ENCODE data around the gene C14orf93. TPM values are rescaled to one million over a fixed set of nuclear protein-coding genes. Genes with fewer than 3 reads are reported as not detected.

C14orf93 gene
- total and polyA plus RNA-seq, 2 donors (not counting 1 experiment from before 2014, with no cell fraction given) = 4.8 to 13.0 TPM

DNA sequence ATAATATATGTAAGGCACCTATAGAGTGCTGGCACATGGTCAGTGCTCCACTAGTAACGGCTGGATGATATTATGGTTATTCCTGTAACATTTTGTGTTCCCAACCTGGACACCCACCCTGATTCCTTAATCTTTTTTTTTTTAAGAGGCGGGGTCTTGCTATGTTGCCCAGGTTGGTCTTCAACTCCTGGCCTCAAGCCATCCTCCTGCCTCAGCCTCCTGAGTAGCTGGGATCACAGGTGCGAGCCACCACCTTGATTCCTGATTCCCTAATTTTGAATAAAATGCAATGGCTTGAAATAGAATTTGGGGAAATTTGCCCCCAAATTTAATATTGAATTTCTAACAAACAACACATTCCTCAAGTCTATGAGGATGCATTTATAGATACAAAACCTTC, 7.4 kb downstream of the C14orf93 start:
- no peak overlapping the region for H2AFZ ChIP-seq (ENCODE audit: low read length)
- H3K36me3 ChIP-seq (ENCODE audit: control insufficient read depth, insufficient read depth, low read length) = no peaks in the 10 kb centered on the region
- H4K20me1 ChIP-seq (ENCODE audit: control insufficient read depth, extremely low read depth, insufficient read depth, low read length) = no peaks in the 10 kb centered on the region
- no peak overlapping the region for H3K27ac ChIP-seq (ENCODE audit: insufficient read depth, low read length)
- H3K4me1 ChIP-seq (ENCODE audit: control insufficient read depth, extremely low read depth, insufficient read depth, low read length) = peaks cover 5% of the 10 kb centered on the region
- DNase-seq (ENCODE audit: low read depth in 2 of 2) = no peak
- no peak overlapping the region for H3K4me3 ChIP-seq (replicated peaks in 1 of 4; ENCODE audit: control extremely low read depth in 1 of 4, insufficient read depth in 1 of 4, low read depth in 3 of 4, low read length in 4 of 4)
- TF ChIP-seq EZH2 (IDR thresholded peaks at IDR 0.05; ENCODE audit: low read length, missing control alignments) = no peak
- TF ChIP-seq, protein P1, sequence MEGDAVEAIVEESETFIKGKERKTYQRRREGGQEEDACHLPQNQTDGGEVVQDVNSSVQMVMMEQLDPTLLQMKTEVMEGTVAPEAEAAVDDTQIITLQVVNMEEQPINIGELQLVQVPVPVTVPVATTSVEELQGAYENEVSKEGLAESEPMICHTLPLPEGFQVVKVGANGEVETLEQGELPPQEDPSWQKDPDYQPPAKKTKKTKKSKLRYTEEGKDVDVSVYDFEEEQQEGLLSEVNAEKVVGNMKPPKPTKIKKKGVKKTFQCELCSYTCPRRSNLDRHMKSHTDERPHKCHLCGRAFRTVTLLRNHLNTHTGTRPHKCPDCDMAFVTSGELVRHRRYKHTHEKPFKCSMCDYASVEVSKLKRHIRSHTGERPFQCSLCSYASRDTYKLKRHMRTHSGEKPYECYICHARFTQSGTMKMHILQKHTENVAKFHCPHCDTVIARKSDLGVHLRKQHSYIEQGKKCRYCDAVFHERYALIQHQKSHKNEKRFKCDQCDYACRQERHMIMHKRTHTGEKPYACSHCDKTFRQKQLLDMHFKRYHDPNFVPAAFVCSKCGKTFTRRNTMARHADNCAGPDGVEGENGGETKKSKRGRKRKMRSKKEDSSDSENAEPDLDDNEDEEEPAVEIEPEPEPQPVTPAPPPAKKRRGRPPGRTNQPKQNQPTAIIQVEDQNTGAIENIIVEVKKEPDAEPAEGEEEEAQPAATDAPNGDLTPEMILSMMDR (conservative IDR thresholded peaks at IDR 0.05 in 1 of 2, IDR thresholded peaks at IDR 0.05 in 1 of 2; ENCODE audit: low read depth in 1 of 2, low read length in 2 of 2) = no peak
- no peak overlapping the region for H3K9ac ChIP-seq (ENCODE audit: insufficient read depth, low read length)
- H3K27me3 ChIP-seq (ENCODE audit: control insufficient read depth, insufficient read depth, low read length) = no peaks in the 10 kb centered on the region
- no peak overlapping the region for H3K4me2 ChIP-seq (ENCODE audit: extremely low read depth, insufficient read depth, low read length)
- no peaks in the 10 kb centered on the region for H3K79me2 ChIP-seq (ENCODE audit: control insufficient read depth, insufficient read depth, low read length)
- no peaks in the 10 kb centered on the region for H3K9me3 ChIP-seq (ENCODE audit: control insufficient read depth, insufficient read depth, low read depth, low read length)

DNA sequence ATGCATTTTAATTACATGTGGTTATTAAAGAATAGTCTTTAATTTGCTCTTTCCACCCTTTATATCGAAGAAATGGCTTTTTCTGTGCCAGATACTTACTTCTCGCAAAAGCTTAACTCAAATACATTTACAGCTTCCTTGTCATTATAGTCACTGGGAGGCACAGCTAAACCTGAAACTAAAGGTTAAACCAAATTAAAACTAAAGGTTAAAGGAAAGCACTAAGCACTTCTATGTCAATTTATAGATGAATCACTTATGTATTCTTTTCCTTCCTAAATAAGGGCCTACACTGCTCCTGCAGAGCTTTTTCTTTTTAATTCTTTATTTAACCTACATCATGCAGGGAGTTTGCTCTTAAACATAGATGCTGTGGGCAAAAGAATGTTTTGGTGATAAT, 9.1 kb downstream of the C14orf93 start:
- Histone ChIP-seq H3K4me3 (replicated peaks in 1 of 4; ENCODE audit: control extremely low read depth in 1 of 4, insufficient read depth in 1 of 4, low read depth in 3 of 4, low read length in 4 of 4) (no peak overlapping the region), H3K79me2 (ENCODE audit: control insufficient read depth, insufficient read depth, low read length) (no peaks in the 10 kb centered on the region), H4K20me1 (ENCODE audit: control insufficient read depth, extremely low read depth, insufficient read depth, low read length) (no peaks in the 10 kb centered on the region), H3K36me3 (ENCODE audit: control insufficient read depth, insufficient read depth, low read length) (no peaks in the 10 kb centered on the region), H3K27ac (ENCODE audit: insufficient read depth, low read length) (no peak overlapping the region), H2AFZ (ENCODE audit: low read length) (no peak overlapping the region), H3K9ac (ENCODE audit: insufficient read depth, low read length) (no peak overlapping the region), H3K27me3 (ENCODE audit: control insufficient read depth, insufficient read depth, low read length) (no peaks in the 10 kb centered on the region), H3K4me1 (ENCODE audit: control insufficient read depth, extremely low read depth, insufficient read depth, low read length) (no peaks in the 10 kb centered on the region), H3K4me2 (ENCODE audit: extremely low read depth, insufficient read depth, low read length) (no peak overlapping the region), H3K9me3 (ENCODE audit: control insufficient read depth, insufficient read depth, low read depth, low read length) (no peaks in the 10 kb centered on the region)
- TF ChIP-seq EZH2 (IDR thresholded peaks at IDR 0.05; ENCODE audit: low read length, missing control alignments) = no peak
- TF ChIP-seq, protein P1 (conservative IDR thresholded peaks at IDR 0.05 in 1 of 2, IDR thresholded peaks at IDR 0.05 in 1 of 2; ENCODE audit: low read depth in 1 of 2, low read length in 2 of 2) = no peak
- DNase-seq (ENCODE audit: low read depth in 2 of 2) = no peak

DNA sequence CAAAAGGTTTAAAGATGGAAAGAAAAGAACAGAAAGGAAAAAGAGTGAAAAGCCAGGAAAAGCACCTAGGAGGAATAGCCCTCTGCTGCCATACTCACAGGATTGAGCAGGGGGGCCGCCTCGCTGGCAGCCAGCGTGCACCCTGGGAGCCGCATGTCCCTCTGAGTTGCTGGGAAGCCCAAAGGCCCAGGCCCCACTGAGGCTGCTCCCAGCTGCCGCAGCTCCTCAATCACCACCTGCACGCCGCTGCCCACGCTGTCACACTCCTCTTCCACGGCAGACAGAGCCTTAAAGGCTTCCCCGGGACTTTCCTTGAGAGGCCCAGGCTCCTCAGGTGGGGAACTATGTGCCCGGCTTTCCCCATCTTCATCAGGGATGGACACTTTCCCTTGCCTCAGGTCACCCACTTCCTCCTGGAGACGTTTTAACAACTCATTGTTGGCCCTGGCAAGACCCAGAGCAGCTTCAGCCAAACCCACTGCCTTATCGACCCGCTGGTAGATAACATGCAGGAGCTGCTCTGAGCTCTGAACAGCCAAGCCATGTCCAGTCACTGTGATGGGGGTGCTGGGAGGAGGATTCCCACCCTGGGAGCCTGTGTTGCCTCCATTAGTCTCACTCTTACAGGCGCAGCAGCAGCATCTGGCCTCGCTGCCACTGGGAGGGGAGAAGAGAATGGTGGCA, 11.5 kb downstream of the C14orf93 start:
- no peaks in the 10 kb centered on the region for H4K20me1 ChIP-seq (ENCODE audit: control insufficient read depth, extremely low read depth, insufficient read depth, low read length)
- H3K27me3 ChIP-seq (ENCODE audit: control insufficient read depth, insufficient read depth, low read length) = no peaks in the 10 kb centered on the region
- H2AFZ ChIP-seq (ENCODE audit: low read length) = no peak overlapping the region
- no peak for TF ChIP-seq EZH2 (IDR thresholded peaks at IDR 0.05; ENCODE audit: low read length, missing control alignments)
- TF ChIP-seq, protein P1 (conservative IDR thresholded peaks at IDR 0.05 in 1 of 2, IDR thresholded peaks at IDR 0.05 in 1 of 2; ENCODE audit: low read depth in 1 of 2, low read length in 2 of 2) = no peak
- H3K27ac ChIP-seq (ENCODE audit: insufficient read depth, low read length) = no peak overlapping the region
- no peak for DNase-seq (ENCODE audit: low read depth in 2 of 2)
- peaks cover 3% of the 10 kb centered on the region for H3K4me1 ChIP-seq (ENCODE audit: control insufficient read depth, extremely low read depth, insufficient read depth, low read length)
- no peaks in the 10 kb centered on the region for H3K79me2 ChIP-seq (ENCODE audit: control insufficient read depth, insufficient read depth, low read length)
- no peak overlapping the region for H3K9ac ChIP-seq (ENCODE audit: insufficient read depth, low read length)
- no peak overlapping the region for H3K4me2 ChIP-seq (ENCODE audit: extremely low read depth, insufficient read depth, low read length)
- H3K36me3 ChIP-seq (ENCODE audit: control insufficient read depth, insufficient read depth, low read length) = no peaks in the 10 kb centered on the region
- no peaks in the 10 kb centered on the region for H3K9me3 ChIP-seq (ENCODE audit: control insufficient read depth, insufficient read depth, low read depth, low read length)
- no peak overlapping the region for H3K4me3 ChIP-seq (replicated peaks in 1 of 4; ENCODE audit: control extremely low read depth in 1 of 4, insufficient read depth in 1 of 4, low read depth in 3 of 4, low read length in 4 of 4)
